H1 (cell line): ENCODE data around the gene P2RX7. TPM values are rescaled to one million over a fixed set of nuclear protein-coding genes. Genes with fewer than 3 reads are reported as not detected.

Source experiments
- CTCF ChIA-PET: fragments of 300-600 bp; sonication (Branson Sonifier 250); formaldehyde crosslinking; loops from one replicate; lab custom pipeline; 2021; ENCODE audit not compliant: partially characterized antibody; lab: Charles Lee
- POLR2A ChIA-PET: fragments of 300-600 bp; sonication (Branson Sonifier 250); formaldehyde crosslinking; loops from one replicate; lab custom pipeline; 2021; ENCODE audit warnings: inconsistent platforms; ENCODE audit not compliant: partially characterized antibody; lab: Charles Lee
- DNase-seq, 2 experiments: peaks; one replicate each; pipeline versions ENCODE4 v3.0.0 to v3.0.0-alpha.2; 2010 to 2022; ENCODE audit warnings: low spot score in 2 of 2, low read depth in 1 of 2, mixed read lengths in 1 of 2
- FAIRE-seq: peaks from 2 replicates; lab custom pipeline; 2011; peaks lifted over from hg19 to GRCh38; lab: Jason Lieb, UNC
- H2AFZ ChIP-seq: 2 replicates; pipeline ENCODE4 v1.8.1; 2012; ENCODE audit warnings: low read length, inconsistent platforms
- H2AK5ac ChIP-seq: 2 replicates; pipeline ENCODE4 v1.6.1; 2013; ENCODE audit warnings: low read depth, low read length
- H2BK120ac ChIP-seq: replicated peaks from 2 replicates; pipeline ENCODE3; 2013; ENCODE audit warnings: low read depth, low read length, inconsistent platforms
- H2BK12ac ChIP-seq: 2 replicates; pipeline ENCODE4 v1.6.1; 2013; ENCODE audit warnings: low read depth, low read length
- H2BK15ac ChIP-seq: 2 replicates; pipeline ENCODE4 v1.6.1; 2013; ENCODE audit warnings: low read length
- H2BK20ac ChIP-seq: 2 replicates; pipeline ENCODE4 v1.6.1; 2013; ENCODE audit warnings: low read length
- H2BK5ac ChIP-seq: 2 replicates; pipeline ENCODE4 v1.6.1; 2013; ENCODE audit warnings: low read depth, low read length
- H3K14ac ChIP-seq: 2 replicates; pipeline ENCODE4 v1.6.1; 2013; ENCODE audit warnings: inconsistent platforms; ENCODE audit not compliant: insufficient read length
- H3K18ac ChIP-seq: 2 replicates; pipeline ENCODE4 v1.6.1; 2013; ENCODE audit warnings: low read length; ENCODE audit errors: extremely low read depth
- H3K23ac ChIP-seq: 2 replicates; pipeline ENCODE4 v1.6.1; 2013; ENCODE audit warnings: inconsistent platforms; ENCODE audit not compliant: insufficient read length
- H3K23me2 ChIP-seq: 2 replicates; pipeline ENCODE4 v1.6.1; 2013; ENCODE audit warnings: low read depth, low read length
- H3K27ac ChIP-seq: 2 replicates; pipeline ENCODE4 v1.6.1; 2011; ENCODE audit warnings: low read depth, low read length, inconsistent platforms
- H3K27me3 ChIP-seq, 4 experiments: replicated peaks in 1 of 4; 1 replicate in 1 of 4; 2 replicates in 3 of 4; pipeline versions ENCODE4 v1.6.1 to v1.8.1; 2011 to 2013; ENCODE audit warnings: low read length in 3 of 4, mild to moderate bottlenecking in 3 of 4, inconsistent platforms in 2 of 4, mixed read lengths in 2 of 4, moderate library complexity in 1 of 4; ENCODE audit not compliant: control insufficient read depth in 3 of 4, insufficient read depth in 3 of 4; ENCODE audit errors: extremely low read depth in 1 of 4
- H3K36me3 ChIP-seq, 4 experiments: 2 replicates each; pipeline versions ENCODE4 v1.6.1 to v1.8.1; 2011 to 2013; ENCODE audit warnings: mild to moderate bottlenecking in 4 of 4, low read length in 3 of 4, moderate library complexity in 2 of 4, control low read depth in 1 of 4, inconsistent platforms in 1 of 4; ENCODE audit not compliant: insufficient read depth in 4 of 4, control insufficient read depth in 2 of 4
- H3K4ac ChIP-seq: replicated peaks from 2 replicates; pipeline ENCODE3; 2013; ENCODE audit warnings: low read length, low read depth, mixed read lengths, inconsistent platforms; ENCODE audit not compliant: insufficient read length
- H3K4me1 ChIP-seq, 4 experiments: replicated peaks in 1 of 4; 1 replicate in 1 of 4; 2 replicates in 3 of 4; pipeline versions ENCODE4 v1.6.1 to v1.8.1; 2011 to 2013; ENCODE audit warnings: low read length in 3 of 4, inconsistent platforms in 2 of 4, mixed read lengths in 1 of 4; ENCODE audit not compliant: insufficient read depth in 4 of 4, control insufficient read depth in 3 of 4
- H3K4me2 ChIP-seq, 2 experiments: 2 replicates each; pipeline versions ENCODE4 v1.6.1 to v1.8.1; 2011 to 2013; ENCODE audit warnings: low read depth in 2 of 2, low read length in 2 of 2, control low read depth in 1 of 2, inconsistent platforms in 1 of 2, mild to moderate bottlenecking in 1 of 2; ENCODE audit not compliant: insufficient read depth in 1 of 2
- H3K4me3 ChIP-seq, 4 experiments: fragments of 200-600, 300-600 bp in 1 of 4; sonication (generic), shearing (Covaris generic), sonication (Bioruptor Twin) in 1 of 4; 2 replicates each; pipeline versions ENCODE4 v1.5.1 to v1.8.1; 2011 to 2016; ENCODE audit warnings: low read length in 4 of 4, low read depth in 3 of 4, control low read depth in 2 of 4, inconsistent platforms in 2 of 4, mild to moderate bottlenecking in 2 of 4, mixed read lengths in 1 of 4, moderate library complexity in 1 of 4; ENCODE audit not compliant: insufficient read depth in 2 of 4; ENCODE audit errors: extremely low read depth in 1 of 4
- H3K56ac ChIP-seq: replicated peaks from 2 replicates; pipeline ENCODE3; 2013; ENCODE audit warnings: low read depth, mild to moderate bottlenecking, mixed read lengths, low read length, inconsistent platforms; ENCODE audit not compliant: insufficient read length
- H3K79me1 ChIP-seq: 2 replicates; pipeline ENCODE4 v1.6.1; 2013; ENCODE audit warnings: low read depth, low read length, control low read depth
- H3K79me2 ChIP-seq, 2 experiments: 2 replicates each; pipeline versions ENCODE4 v1.6.1 to v1.8.1; 2012 to 2013; ENCODE audit warnings: low read length in 2 of 2, mild to moderate bottlenecking in 2 of 2, inconsistent platforms in 1 of 2; ENCODE audit not compliant: insufficient read depth in 2 of 2, control insufficient read depth in 1 of 2
- H3K9ac ChIP-seq, 4 experiments: replicated peaks in 1 of 4; 1 replicate in 1 of 4; 2 replicates in 3 of 4; pipeline versions ENCODE4 v1.6.1 to v1.8.1; 2011 to 2013; ENCODE audit warnings: low read depth in 3 of 4, low read length in 3 of 4, control low read depth in 2 of 4, mild to moderate bottlenecking in 2 of 4, moderate library complexity in 2 of 4, inconsistent platforms in 1 of 4; ENCODE audit errors: extremely low read depth in 1 of 4
- H3K9me3 ChIP-seq, 2 experiments: 2 replicates each; pipeline versions ENCODE4 v1.6.1 to v1.8.1; 2012 to 2013; ENCODE audit warnings: mild to moderate bottlenecking in 2 of 2, moderate library complexity in 2 of 2, control low read depth in 1 of 2, inconsistent platforms in 1 of 2, low read depth in 1 of 2, low read length in 1 of 2, mixed read lengths in 1 of 2; ENCODE audit not compliant: insufficient read depth in 2 of 2
- H4K20me1 ChIP-seq, 2 experiments: replicated peaks in 1 of 2; 2 replicates each; pipeline versions ENCODE3 to v1.8.1; 2011 to 2013; ENCODE audit warnings: inconsistent platforms in 2 of 2, low read length in 2 of 2, mild to moderate bottlenecking in 1 of 2; ENCODE audit not compliant: insufficient read depth in 2 of 2, control insufficient read depth in 1 of 2
- H4K5ac ChIP-seq: 2 replicates; pipeline ENCODE4 v1.6.1; 2013; ENCODE audit warnings: low read length, low read depth, mixed read lengths, inconsistent platforms; ENCODE audit not compliant: insufficient read length
- H4K8ac ChIP-seq: 2 replicates; pipeline ENCODE4 v1.8.0; 2013; ENCODE audit warnings: mild to moderate bottlenecking, moderate library complexity, low read length, inconsistent platforms; ENCODE audit not compliant: insufficient read depth; ENCODE audit errors: extremely low read depth
- H4K91ac ChIP-seq: replicated peaks from 2 replicates; pipeline ENCODE3; 2013; ENCODE audit warnings: low read length, mixed read lengths, inconsistent platforms; ENCODE audit not compliant: insufficient read length
- CHD2 ChIP-seq: IDR thresholded peaks from 2 replicates; pipeline ENCODE4 v1.6.1; 2012; ENCODE audit warnings: low read length, improper control_type of control experiment
- MAFK ChIP-seq: IDR thresholded peaks from 2 replicates; pipeline ENCODE4 v1.6.1; 2012; ENCODE audit warnings: low read depth, mild to moderate bottlenecking, improper control_type of control experiment, low read length
- POLR2AphosphoS5 ChIP-seq: IDR thresholded peaks from 2 replicates; pipeline ENCODE4 v1.6.1; 2011; ENCODE audit warnings: low read depth, low read length
- SIRT6 ChIP-seq: IDR thresholded peaks from one replicate; pipeline ENCODE4 v1.7.1; 2012; ENCODE audit warnings: low read length, inconsistent platforms
- WGBS, 2 experiments: shearing (Covaris generic) in 1 of 2; methylation state at CpG; one replicate each; pipeline versions ENCODE4 v1.1.6 to v1.1.7; 2013 to 2015; ENCODE audit warnings: low lambda C conversion rate in 2 of 2, mixed read lengths in 2 of 2, inconsistent platforms in 1 of 2, low coverage in 1 of 2, missing lambda C conversion rate in 1 of 2; ENCODE audit not compliant: insufficient replicate concordance in 2 of 2, insufficient coverage in 1 of 2, insufficient read length in 1 of 2; ENCODE audit errors: extremely low coverage in 1 of 2, missing lambda C conversion rate in 1 of 2; 5-methylcytosine and 5-hydroxymethylcytosine counted together
- polyA plus RNA-seq, 7 experiments: library from polyadenylated mRNA; depleted of rRNA in 3 of 7; stranded (reverse) in 5 of 7; unstranded in 2 of 7; fragments of >200 nt in 5 of 7; fragments of 200-250 nt in 2 of 7; gene quantifications; 1 replicate in 5 of 7; 2 replicates in 1 of 7; 4 replicates in 1 of 7; pipeline versions ENCODE4 v1.2.1 to v1.2.3, GENCODE V29; 2011 to 2013; ENCODE audit warnings: missing spikeins in 2 of 7, mixed read lengths in 2 of 7
- total RNA-seq: library from RNA; stranded (reverse); fragmentation: NEBNext Ultra II Directional; extraction: Animal tissue kit (Norgen Biotek cat#: 25700); gene quantifications from 2 replicates; pipeline ENCODE4 v1.2.1, GENCODE V29; 2021

The P2RX7 gene
- total and polyA plus RNA-seq, 2 of the 8 experiments (the other 6 are each of a cell fraction or from before 2014, with no cell fraction given), result 0.38 to 0.56 TPM

- no peaks in the 10 kb centered on the region for H3K36me3 ChIP-seq
- no peak overlapping the region for H3K4ac ChIP-seq
- H2BK20ac ChIP-seq, result no peak overlapping the region
- POLR2A ChIA-PET, result no interaction called here
- no peak overlapping the region for H2BK120ac ChIP-seq
- no peaks in the 10 kb centered on the region for H3K9me3 ChIP-seq
- H3K18ac ChIP-seq, result no peak overlapping the region
- H2BK12ac ChIP-seq, result no peak overlapping the region
- no peak overlapping the region for H3K27ac ChIP-seq
- no peaks in the 10 kb centered on the region for H3K79me2 ChIP-seq
- no peak overlapping the region for H2BK5ac ChIP-seq
- H3K23ac ChIP-seq, result no peak overlapping the region
- no peak overlapping the region for H4K5ac ChIP-seq
- H3K56ac ChIP-seq, result no peak overlapping the region
- H2AK5ac ChIP-seq, result no peak overlapping the region
- no peaks in the 10 kb centered on the region for H4K20me1 ChIP-seq
- no peak overlapping the region for H4K91ac ChIP-seq
- H3K27me3 ChIP-seq, result no peaks in the 10 kb centered on the region; a peak in 1 of 7 replicates
- H3K9ac ChIP-seq, result no peak overlapping the region
- H3K4me1 ChIP-seq, result peaks cover 0 to 9% (median 3%) of the 10 kb centered on the region in 4 experiments; a peak in 4 of 7 replicates
- CTCF ChIA-PET, result interaction anchor here (0.5 to 0.7 kb wide), 2 partner anchors 29 to 191 kb away, joined by 3 to 5 read pairs; no protein-coding TSS in a partner anchor
- FAIRE-seq, result no peak
- H4K8ac ChIP-seq, result no peak overlapping the region
- 86% methylated on average over 4 of the region's 4 CpGs; no CpG with 5 or more reads in 1 of the 2 experiments for WGBS, 2 experiments
- H2AFZ ChIP-seq, result no peak overlapping the region
- H3K23me2 ChIP-seq, result peaks cover 8% of the 10 kb centered on the region
- H3K4me3 ChIP-seq, result no peak overlapping the region
- no peak for DNase-seq
- no peak overlapping the region for H2BK15ac ChIP-seq
- no peak overlapping the region for H3K4me2 ChIP-seq
- H3K79me1 ChIP-seq, result no peaks in the 10 kb centered on the region
- no peak overlapping the region for H3K14ac ChIP-seq
- TF ChIP-seq SIRT6 (no peak), POLR2AphosphoS5 (no peak), MAFK (no peak), CHD2 (no peak)
Measured at GRCh38 chr12:121129811-121130147, 2.9 kb upstream of the P2RX7 start.
